Astrocyte of the cerebellum (primary cell): ENCODE data around the gene RPP38.
A peak's percentile ranks its signal among the peaks of the same experiment; 100 is the strongest.

ENCODE experiments used
- DNase-seq: peaks from one replicate; pipeline ENCODE4 v3.0.0-alpha.2; 2011; ENCODE audit warnings: low read depth
- H3K4me3 ChIP-seq: 2 replicates; pipeline ENCODE4 v1.5.1; 2011; ENCODE audit warnings: mild to moderate bottlenecking, low read depth, low read length, moderate library complexity
- in situ Hi-C: cut with HindIII; loops from 2 replicates; pipeline ENCODE4 v1.10.0; 2017; ENCODE audit warnings: low sequenced_read_pairs
- TF ChIP-seq, protein P1 (sequence below): IDR thresholded peaks from 2 replicates; pipeline ENCODE4 v1.5.1; 2012; ENCODE audit warnings: low read length, low read depth, moderate library complexity, mild to moderate bottlenecking; ENCODE audit errors: missing control alignments

The RPP38 gene

GRCh38 chr10:15097011-15097812 is at the start of gene RPP38:
TSS of gene RPP38 (plus strand) at chr10:15097355. CDS start at chr10:15103315, 5,960 bp downstream.
- H3K4me3 ChIP-seq: peak within 1 kb of the TSS; percentile 82
- DNase-seq: peak; percentile 86
- TF ChIP-seq, protein P1, sequence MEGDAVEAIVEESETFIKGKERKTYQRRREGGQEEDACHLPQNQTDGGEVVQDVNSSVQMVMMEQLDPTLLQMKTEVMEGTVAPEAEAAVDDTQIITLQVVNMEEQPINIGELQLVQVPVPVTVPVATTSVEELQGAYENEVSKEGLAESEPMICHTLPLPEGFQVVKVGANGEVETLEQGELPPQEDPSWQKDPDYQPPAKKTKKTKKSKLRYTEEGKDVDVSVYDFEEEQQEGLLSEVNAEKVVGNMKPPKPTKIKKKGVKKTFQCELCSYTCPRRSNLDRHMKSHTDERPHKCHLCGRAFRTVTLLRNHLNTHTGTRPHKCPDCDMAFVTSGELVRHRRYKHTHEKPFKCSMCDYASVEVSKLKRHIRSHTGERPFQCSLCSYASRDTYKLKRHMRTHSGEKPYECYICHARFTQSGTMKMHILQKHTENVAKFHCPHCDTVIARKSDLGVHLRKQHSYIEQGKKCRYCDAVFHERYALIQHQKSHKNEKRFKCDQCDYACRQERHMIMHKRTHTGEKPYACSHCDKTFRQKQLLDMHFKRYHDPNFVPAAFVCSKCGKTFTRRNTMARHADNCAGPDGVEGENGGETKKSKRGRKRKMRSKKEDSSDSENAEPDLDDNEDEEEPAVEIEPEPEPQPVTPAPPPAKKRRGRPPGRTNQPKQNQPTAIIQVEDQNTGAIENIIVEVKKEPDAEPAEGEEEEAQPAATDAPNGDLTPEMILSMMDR: no peak
- in situ Hi-C loops: no loop called here

GRCh38 chr10:15049533-15049932 is 47.6 kb upstream of the RPP38 start:
- no peak overlapping the region for H3K4me3 ChIP-seq
- no peak for DNase-seq
- TF ChIP-seq, protein P1: no peak
- in situ Hi-C loops: no loop called here

GRCh38 chr10:15052121-15052520 is 45.0 kb upstream of the RPP38 start:
- no peak overlapping the region for H3K4me3 ChIP-seq
- in situ Hi-C loops: no loop called here
- DNase-seq: no peak
- TF ChIP-seq, protein P1: no peak

- in situ Hi-C loops: no loop called here
- TF ChIP-seq, protein P1: no peak
- H3K4me3 ChIP-seq: no peak overlapping the region
Observed at GRCh38 chr10:15053061-15053460, 44.1 kb upstream of the RPP38 start.

GRCh38 chr10:15058689-15059088 is 38.5 kb upstream of the RPP38 start:
- in situ Hi-C loops: no loop called here
- no peak overlapping the region for H3K4me3 ChIP-seq
- no peak for DNase-seq
- TF ChIP-seq, protein P1: no peak

More at GRCh38 chr10:15053061-15053460, 44.1 kb upstream of the RPP38 start:
- no peak for DNase-seq

DNA sequence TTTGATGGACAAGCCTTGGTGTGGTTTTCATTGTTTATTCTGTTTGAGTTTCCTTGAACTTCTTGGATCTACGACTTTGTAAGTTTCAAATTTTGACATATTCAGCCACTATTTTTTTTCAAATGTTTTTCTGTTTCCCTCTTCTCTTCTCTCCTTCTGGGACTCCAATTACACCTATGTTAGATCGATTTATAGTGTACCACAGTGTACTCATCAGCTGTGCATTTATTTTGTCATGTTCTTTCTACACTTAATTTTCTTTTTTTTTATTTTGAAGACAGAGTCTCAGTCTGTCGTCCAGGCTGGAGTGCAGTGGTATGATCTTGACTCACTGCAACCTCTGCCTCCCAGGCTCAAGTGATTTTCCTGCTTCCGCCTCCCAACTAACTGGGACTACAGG is 37.2 kb upstream of the RPP38 start:
- TF ChIP-seq, protein P1: no peak
- H3K4me3 ChIP-seq: no peak overlapping the region
- in situ Hi-C loops: no loop called here
- no peak for DNase-seq
